Smooth muscle cell (in vitro differentiated cells): ENCODE results near the gene SLIT2. TPM values are rescaled to one million over a fixed set of nuclear protein-coding genes. Genes with fewer than 3 reads are reported as not detected.

ENCODE experiments used
- DNase-seq: peaks from one replicate; lab custom pipeline; 2025; ENCODE audit not compliant: unreplicated experiment; lab: John Stamatoyannopoulos, UW
- H2AFZ ChIP-seq: fragments of 200-600 bp; sonication (generic); 2 replicates; pipeline ENCODE4 v1.6.0; 2016; ENCODE audit warnings: antibody characterized with exemption, low read depth, mild to moderate bottlenecking
- H3F3A ChIP-seq: fragments of 200-600 bp; sonication (generic); 2 replicates; pipeline ENCODE4 v1.6.0; 2017; ENCODE audit warnings: antibody characterized with exemption, low read depth
- H3K27ac ChIP-seq: fragments of 200-600 bp; sonication (generic); 2 replicates; pipeline ENCODE4 v1.5.1; 2016; ENCODE audit warnings: low read depth, mild to moderate bottlenecking
- H3K27me3 ChIP-seq: fragments of 200-600 bp; sonication (generic); 2 replicates; pipeline ENCODE4 v1.6.1; 2016; ENCODE audit warnings: low read depth, mild to moderate bottlenecking
- H3K36me3 ChIP-seq: fragments of 200-600 bp; sonication (generic); 2 replicates; pipeline ENCODE4 v1.5.1; 2016; ENCODE audit warnings: low read depth
- H3K4me1 ChIP-seq: fragments of 200-600 bp; sonication (generic); 2 replicates; pipeline ENCODE4 v1.5.1; 2016; ENCODE audit warnings: low read depth
- H3K4me2 ChIP-seq: fragments of 200-600 bp; sonication (generic); 2 replicates; pipeline ENCODE4 v1.6.0; 2016; ENCODE audit warnings: mild to moderate bottlenecking
- H3K4me3 ChIP-seq: fragments of 200-600 bp; sonication (generic); 2 replicates; pipeline ENCODE4 v1.5.1; 2016; ENCODE audit warnings: mild to moderate bottlenecking
- H3K79me2 ChIP-seq: fragments of 200-600 bp; sonication (generic); 2 replicates; pipeline ENCODE4 v1.6.0; 2016; ENCODE audit warnings: low read depth, mild to moderate bottlenecking
- H3K9ac ChIP-seq: fragments of 200-600 bp; sonication (generic); 2 replicates; pipeline ENCODE4 v1.6.0; 2016; ENCODE audit warnings: low read depth
- H3K9me3 ChIP-seq: fragments of 200-600 bp; sonication (generic); replicated peaks from 2 replicates; pipeline ENCODE4 v1.5.1; 2016; ENCODE audit warnings: low read depth
- H4K20me1 ChIP-seq: fragments of 200-600 bp; sonication (generic); 2 replicates; pipeline ENCODE4 v1.6.0; 2016; ENCODE audit warnings: low read depth
- CTCF ChIP-seq: fragments of 200-600 bp; sonication (generic); IDR thresholded peaks from 2 replicates; pipeline ENCODE4 v1.5.1; 2017; ENCODE audit warnings: borderline replicate concordance, mild to moderate bottlenecking, antibody characterized with exemption; ENCODE audit not compliant: insufficient read depth, poor library complexity, severe bottlenecking
- WGBS: methylation state at CpG from one replicate; pipeline ENCODE4 v1.1.7; 2016; ENCODE audit warnings: low lambda C conversion rate; 5-methylcytosine and 5-hydroxymethylcytosine counted together
- polyA plus RNA-seq: library from polyadenylated mRNA; unstranded; fragments of >200 nt; fragmentation: Nextera tagmentation; extraction: Ambion mirVana; gene quantifications from 2 replicates; pipeline ENCODE4 v1.2.1, GENCODE V29; 2016
- total RNA-seq: library from RNA; depleted of rRNA; stranded (reverse); fragments of >200 nt; gene quantifications from 2 replicates; pipeline ENCODE4 v1.2.3, GENCODE V29; 2014

Gene SLIT2
- total and polyA plus RNA-seq, 2 experiments from 2014 or later = 29.4 to 37.2 TPM

DNA sequence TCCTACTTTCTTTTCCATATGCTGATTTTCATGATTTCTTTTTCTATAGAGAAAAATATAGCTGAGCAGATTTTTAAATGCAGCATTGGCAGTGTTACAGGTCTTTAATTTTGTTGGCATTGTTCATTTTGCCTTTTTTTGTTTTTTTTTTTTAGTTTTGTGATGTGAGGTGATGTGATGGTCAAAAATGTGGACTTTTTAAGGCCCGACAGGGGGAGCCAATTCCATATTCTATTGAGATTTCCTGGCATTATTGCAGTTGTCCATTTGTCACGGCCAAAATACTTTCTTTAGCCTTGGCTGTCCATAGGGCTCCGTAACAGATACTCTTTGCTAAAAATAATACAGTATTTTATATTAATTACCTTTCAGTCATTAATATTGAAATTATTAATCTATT, 47.8 kb downstream of the SLIT2 start:
- 60% methylated on average over 3 of the region's 3 CpGs for WGBS

GRCh38 chr4:20301161-20301560, 49.5 kb downstream of the SLIT2 start:
- Histone ChIP-seq H2AFZ (no peak overlapping the region), H3K27me3 (no peaks in the 10 kb centered on the region), H3K4me1 (no peaks in the 10 kb centered on the region), H3K9ac (no peak overlapping the region), H3K4me2 (no peak overlapping the region), H3K4me3 (no peak overlapping the region), H3F3A (no peaks in the 10 kb centered on the region), H3K27ac (no peak overlapping the region), H4K20me1 (peaks cover 8% of the 10 kb centered on the region), H3K79me2 (peaks cover 3% of the 10 kb centered on the region), H3K36me3 (no peaks in the 10 kb centered on the region), H3K9me3 (no peaks in the 10 kb centered on the region)
- 83% methylated on average over 2 of the region's 2 CpGs for WGBS
- DNase-seq = no peak
- no peak for TF ChIP-seq CTCF

More for the DNA sequence above, 47.8 kb downstream of the SLIT2 start:
- Histone ChIP-seq H3K27me3 (no peaks in the 10 kb centered on the region), H3K36me3 (no peaks in the 10 kb centered on the region), H3K9ac (no peak overlapping the region), H3K4me1 (no peaks in the 10 kb centered on the region), H3F3A (no peaks in the 10 kb centered on the region), H2AFZ (no peak overlapping the region), H3K27ac (no peak overlapping the region), H4K20me1 (peaks cover 8% of the 10 kb centered on the region), H3K4me2 (no peak overlapping the region), H3K9me3 (no peaks in the 10 kb centered on the region), H3K79me2 (peaks cover 3% of the 10 kb centered on the region), H3K4me3 (no peak overlapping the region)
- TF ChIP-seq CTCF = peak; percentile 52
- DNase-seq = no peak
